Measurements from ENCODE around the gene TMEM150C.

The TMEM150C gene

DNA sequence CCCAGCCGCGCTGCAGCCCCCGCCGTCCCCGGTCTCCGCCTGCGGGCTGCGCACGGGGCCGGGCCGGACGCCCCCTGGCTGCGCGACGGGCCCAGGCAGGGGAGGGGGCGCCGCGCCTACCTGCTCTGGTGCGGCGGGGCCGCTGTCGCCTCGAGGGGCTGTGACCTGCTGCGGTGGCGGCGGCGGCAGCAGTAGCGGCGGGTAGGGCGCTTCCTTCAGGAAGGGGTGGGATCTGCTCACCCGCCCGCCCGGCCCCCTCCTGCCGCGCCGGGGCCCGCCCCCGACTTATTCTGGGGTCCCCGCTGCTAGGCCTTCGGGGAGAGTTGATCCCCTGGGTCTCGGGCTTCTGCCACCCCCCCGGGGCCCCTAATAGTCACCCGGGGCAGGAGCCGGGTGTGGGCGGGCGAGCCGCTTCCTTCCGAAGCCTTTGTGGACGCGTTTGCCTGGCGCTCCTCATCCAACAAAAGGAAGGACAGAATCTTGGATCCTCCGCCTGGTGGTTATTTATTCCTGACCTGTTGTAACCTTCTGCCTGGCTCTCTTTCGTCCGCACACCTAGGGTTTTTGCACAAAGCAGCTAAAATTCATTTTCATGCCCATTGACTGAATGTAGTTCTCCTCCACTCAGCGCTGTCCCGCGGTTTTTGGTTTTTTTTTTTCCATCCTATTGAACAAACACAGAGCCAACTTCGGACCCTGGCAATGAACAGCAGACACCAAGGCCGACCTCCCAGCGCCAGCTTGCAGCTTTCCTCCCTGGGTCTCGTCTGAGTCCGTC, at the start of gene TMEM150C:
TSS of gene TMEM150C (minus strand) at position 203 of the 778 bp plus-strand sequence. CDS start 57,331 bp downstream, outside the sequence.
- DNase-seq (ENCODE audit: low read depth): no peak

DNA sequence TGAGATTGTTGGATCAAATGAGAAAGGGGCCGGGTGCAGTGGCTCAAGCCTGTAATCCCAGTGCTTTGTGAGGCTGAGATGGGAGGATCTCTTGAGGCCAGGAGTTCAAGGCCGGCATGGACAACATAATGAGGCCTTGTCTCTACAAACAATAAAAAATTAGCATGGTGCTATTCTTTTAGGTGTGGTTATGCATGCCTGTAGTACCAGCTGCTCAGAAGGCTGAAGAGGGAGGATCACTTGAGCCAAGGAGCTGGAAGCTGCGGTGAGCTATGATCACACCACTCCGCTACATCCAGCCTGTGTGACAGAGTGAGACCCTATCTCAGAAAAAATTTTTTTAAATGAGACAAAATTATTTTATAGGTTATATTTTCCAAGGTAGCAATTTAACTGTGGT, 49.7 kb upstream of the TMEM150C start:
- DNase-seq (ENCODE audit: low read depth): no peak

DNA sequence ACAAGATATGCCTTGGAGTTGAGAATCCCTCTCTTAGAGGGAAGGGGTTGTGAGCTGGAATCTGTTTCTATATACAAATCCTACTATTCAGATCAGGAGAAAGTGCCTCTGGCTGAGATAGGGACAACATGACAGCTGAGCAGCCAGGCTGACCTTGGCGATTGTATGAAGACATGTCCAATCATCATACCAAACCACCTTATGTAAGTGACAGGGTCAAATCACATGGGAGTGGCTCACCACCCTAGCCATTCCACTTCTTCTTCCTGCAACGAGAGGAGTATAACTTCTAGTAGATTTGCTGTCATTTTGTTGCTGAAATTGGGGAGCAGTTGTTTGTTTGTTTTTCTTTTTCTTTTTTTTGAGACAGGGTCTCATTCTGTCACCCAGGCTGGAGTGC, 48.3 kb upstream of the TMEM150C start:
- DNase-seq (ENCODE audit: low read depth): no peak

DNA sequence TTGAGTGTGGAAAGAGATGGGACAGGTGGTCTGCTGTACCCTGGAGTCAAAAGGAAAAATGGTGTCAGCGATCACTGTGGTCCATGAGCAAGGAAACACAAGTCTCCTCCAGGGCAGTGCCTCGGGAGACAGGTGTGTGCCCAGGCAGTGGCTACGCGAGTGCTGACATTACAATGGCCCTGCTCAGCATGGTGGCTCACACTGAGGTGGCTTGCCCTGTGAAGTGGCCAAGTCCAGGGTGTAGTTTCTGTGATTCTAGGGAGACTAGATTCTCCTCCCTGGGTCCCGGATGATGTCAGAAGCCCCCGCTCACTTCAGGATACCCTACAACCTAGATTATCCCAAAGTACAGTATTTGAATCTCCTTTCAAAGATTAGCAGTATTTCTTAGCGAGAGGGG, 44.8 kb upstream of the TMEM150C start:
- DNase-seq (ENCODE audit: low read depth): no peak

DNA sequence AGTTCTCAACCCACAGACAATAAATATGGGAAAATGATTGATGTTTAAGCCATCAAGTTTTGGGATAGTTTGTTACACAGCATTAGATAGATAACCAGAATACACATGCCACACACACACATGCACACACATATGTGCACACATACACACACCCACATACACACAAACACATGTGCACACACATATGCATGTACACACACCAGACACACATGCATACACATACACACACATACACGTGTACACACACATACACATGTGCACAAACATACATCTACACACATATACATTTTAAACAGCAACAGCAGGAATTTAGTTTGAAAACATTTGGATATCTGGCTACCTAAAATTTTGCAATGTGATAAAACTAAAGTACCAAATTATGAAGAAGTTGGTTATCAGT, 42.7 kb upstream of the TMEM150C start:
- no peak for DNase-seq (ENCODE audit: low read depth)

DNA sequence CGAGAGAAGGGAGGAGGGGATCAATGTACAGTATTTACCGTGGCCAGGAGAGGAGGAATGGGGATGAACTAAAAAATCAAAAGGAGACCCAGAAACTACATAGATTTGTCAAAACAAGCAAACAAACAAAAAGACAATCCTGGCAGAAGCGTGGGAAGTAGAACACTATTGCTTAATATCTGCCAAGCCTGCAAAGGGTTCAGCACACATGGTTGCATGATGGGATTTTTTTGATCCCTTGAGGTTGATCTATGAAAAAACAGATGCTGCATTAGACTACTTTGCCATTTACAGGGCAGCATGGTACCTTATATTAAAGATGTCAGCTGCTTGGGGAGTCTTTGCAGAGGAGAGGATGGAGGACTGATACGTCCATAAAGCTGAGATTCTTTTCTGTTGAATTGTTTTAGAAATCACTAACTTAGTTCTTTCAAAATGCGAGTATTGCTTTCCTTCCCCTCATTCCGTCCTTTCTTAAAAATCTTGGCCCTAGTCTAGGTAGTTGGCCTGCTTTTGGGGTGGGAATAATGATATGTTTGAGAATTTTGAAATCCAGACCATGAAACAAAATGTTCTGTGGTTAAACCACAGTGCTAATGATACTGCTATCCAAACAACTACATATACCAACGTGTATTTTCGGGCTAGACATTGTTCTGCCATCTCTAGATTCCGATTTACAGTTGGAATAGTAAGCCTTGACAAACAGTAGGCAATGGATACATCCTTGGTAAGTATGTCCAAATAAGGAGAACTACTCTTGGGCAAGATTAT, 39.6 kb upstream of the TMEM150C start:
- no peak for DNase-seq (ENCODE audit: low read depth)

DNA sequence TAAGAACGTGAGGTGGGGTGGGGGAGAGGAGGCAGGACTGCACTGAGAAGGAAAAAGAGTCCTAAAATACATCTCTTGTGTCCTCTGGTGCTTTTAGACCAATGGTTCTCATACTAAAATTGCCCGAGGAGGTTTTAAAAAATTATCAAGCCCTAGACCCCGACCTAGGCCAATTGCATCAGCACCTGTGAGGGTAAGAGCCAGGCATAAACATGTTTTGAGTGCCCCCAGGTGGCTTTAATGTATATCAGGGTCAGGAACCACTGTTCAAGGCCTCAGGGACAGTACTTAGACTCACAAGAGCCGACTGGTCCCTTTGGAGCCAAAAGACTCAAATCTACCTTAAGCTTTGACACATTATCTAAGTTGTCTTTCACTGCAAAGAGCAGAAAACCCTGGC, 37.5 kb upstream of the TMEM150C start:
- DNase-seq (ENCODE audit: low read depth): no peak

DNA sequence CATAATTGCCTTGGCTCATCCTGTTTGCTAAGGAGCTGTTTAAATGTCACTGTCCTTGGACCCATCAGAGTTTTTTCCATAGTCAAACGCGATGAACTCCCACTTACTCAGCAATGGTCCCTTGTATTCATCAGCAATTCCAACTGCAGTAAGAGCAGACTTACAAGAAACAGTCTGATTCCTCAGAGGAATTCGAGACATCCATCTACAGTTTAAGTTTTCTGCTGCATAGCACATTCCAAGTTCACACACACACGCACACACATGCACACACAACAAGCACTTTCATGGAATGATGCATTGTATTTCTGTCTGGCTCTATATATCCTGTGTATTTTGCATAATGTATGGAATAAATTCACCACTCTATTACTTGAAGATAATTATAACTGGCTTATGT, 32.7 kb upstream of the TMEM150C start:
- no peak for DNase-seq (ENCODE audit: low read depth)

DNA sequence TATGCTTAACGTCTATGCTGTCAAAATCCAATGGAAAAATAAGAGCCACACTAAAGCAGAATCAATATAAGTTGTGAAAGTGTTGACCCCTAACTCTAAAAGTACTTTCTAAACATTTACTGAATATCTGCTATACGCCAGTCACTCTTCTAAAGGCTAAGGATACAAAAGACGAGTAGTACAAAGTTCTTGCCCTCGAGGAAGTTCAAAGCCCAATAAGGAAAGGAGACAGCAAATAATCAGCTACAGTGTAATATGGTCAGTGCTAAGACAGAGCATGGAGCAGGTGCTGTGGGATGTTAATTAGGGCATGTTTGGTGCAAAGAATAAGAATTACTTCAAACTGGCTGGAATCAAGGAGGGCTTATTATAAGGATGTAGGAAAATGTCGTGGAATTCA, 31.6 kb upstream of the TMEM150C start:
- DNase-seq (ENCODE audit: low read depth): no peak

DNA sequence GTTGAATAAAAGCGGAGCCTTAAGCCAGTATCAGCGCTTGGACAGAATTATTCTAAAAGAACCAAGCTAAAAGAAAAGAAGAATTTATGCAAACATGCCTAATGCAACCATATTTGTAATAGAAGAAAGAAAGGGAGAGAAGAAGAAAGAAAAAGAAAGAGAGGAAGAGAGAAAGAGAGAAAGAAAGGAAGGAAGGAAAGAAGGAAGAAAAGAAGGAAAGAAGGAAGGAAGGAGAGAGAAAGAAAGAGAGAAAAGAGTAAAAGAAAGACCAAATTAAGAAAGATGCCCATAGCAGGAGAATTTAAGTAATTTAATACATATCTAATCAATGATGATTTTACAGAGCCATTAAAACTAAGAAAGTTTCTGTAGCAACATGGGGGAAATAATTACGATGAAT, 30.9 kb upstream of the TMEM150C start:
- DNase-seq (ENCODE audit: low read depth): no peak

DNA sequence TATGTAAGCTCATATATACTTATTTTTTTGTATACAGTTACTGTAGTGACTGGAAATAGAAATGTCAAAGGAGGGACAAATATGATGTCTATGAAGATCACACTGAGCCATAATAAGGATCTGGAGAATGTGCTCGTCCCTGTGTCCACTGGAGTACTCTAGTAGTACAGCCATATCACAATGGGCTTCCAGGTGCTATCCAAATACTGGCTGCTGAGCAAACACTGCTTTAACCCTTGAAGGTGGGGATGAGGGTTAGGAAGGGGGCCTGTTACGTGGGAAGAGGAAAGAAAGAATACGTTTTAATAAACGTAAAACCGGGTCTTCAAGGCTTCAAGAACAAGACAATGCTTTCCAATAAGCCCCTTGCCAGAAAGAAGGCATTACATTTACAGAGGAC, 29.8 kb upstream of the TMEM150C start:
- DNase-seq (ENCODE audit: low read depth): no peak

DNA sequence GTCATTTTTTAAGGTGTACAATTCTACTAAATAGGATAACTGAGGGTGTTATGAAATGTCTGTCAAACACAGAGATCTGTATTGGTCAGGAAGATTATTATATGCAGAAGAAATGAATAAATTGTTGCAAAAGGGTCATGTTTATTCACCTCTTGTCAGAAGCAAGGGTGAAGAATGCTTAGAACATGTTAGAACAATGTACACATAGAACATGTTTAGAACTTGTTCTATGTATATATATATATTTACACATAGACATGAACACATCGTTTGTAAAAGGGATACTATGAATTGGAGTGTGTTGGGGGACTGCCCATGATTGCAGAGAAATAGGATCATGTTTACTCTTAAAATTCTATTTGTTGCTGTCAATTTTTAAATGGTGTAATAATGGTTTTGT, 28.0 kb upstream of the TMEM150C start:
- DNase-seq (ENCODE audit: low read depth): no peak

DNA sequence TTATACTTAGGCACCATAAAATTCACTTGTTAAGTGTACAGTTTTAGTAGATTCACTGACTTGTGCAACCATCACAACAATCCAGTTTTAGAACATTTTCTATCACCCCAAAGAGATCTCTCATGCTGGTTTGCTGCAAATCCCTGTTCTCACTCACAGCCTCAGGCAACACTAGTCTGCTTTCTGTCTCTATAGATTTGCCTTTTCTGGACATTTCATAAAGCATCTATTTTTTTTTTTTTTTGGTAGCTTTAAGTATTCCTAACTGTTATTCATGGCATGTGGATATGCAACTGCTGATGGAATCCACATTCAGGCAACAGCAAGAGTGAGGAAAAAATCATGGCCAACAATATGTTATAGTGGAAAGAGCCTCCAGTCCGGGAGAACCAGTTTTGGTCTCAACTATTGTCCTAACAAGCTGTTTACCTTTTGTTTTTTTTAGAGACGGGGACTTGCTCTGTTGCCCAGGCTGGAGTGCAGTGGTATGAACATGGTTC, 27.0 kb upstream of the TMEM150C start:
- no peak for DNase-seq (ENCODE audit: low read depth)

DNA sequence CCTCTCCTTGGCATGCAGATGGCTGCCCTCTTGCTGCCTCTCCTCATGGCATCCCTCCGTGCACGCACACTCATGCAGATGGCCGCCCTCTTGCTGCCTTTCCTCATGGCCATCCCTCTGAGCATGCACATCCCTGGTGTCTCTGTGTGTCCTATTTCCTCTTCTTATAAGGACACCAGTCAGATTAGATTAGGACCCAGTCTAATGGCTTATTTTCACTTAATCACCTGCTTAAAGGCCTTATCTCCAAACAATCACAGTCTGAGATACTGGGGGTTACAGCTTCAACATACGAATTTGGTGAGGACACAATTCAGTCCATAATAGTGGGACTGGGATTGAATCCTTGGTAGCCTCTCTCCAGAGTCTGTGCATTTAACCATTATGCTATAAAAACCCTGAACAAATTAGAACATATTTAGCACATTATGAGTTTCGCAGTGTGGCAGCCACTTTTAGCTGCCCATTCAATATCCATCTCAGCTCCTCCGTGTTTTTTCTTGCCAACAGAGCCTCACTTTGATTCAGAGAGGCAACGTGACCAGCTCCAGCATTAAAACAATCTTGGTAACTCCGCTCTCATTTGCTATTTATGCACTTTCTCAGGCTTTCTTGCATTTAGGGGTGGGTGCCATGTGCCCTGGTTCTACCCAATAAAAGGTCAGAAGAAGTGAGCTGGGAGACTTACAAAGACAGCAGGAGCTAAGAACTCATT, 26.2 kb upstream of the TMEM150C start:
- DNase-seq (ENCODE audit: low read depth): no peak

DNA sequence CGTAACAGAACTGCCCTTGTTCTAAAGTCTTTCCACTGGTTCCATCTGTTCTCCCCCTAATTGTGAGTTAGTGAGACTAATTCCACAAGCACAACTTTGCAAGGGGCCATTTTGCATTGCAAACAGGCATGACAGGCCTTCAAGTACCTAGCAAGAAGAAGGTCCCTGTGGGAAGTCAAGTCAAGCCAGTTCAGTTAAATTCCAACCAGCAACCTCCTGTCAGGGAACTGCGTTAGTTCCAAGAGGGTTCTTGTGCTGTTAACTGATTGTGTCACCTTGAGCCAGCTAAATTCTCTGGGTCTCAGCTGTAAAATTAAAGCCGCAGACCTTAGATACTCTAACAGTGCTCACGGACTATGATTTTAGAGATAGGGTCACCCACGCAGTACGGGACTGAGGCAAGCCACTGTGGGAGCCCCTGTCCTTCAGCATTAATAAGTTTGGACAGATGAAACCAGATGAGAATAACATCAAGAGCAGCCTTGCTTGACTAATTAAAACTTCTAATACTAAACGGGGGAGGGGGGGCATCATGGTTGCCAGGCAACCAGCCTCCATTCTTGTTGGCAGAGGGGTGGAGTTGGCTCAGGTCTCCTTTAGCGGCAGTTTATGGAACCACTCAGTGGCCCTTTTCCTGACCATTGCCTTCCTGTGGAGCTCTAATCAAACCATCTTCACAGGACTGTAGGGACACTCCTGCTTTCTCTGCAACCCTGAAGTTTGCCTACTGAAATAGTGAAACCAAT, 24.1 kb upstream of the TMEM150C start:
- DNase-seq (ENCODE audit: low read depth): no peak

DNA sequence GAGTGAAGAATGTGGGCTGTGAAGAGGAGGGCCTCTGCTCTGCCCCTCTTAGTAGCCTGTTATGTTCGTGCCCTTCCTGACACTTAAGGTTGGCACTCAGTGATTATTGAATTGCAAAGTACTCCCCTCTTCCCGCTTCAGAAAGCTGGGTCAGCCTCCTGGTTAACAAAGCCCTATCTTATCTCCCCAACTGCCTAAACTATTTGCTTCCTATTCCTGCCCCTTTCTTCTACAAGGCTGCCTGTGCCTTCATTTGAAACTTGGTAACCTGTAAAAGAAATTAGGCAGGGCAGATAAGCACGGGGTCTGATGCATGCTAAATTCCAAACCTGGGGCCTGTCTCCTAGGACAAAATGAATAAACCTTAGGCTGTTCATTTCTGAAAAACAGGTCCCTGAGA, 23.1 kb upstream of the TMEM150C start:
- DNase-seq (ENCODE audit: low read depth): no peak

DNA sequence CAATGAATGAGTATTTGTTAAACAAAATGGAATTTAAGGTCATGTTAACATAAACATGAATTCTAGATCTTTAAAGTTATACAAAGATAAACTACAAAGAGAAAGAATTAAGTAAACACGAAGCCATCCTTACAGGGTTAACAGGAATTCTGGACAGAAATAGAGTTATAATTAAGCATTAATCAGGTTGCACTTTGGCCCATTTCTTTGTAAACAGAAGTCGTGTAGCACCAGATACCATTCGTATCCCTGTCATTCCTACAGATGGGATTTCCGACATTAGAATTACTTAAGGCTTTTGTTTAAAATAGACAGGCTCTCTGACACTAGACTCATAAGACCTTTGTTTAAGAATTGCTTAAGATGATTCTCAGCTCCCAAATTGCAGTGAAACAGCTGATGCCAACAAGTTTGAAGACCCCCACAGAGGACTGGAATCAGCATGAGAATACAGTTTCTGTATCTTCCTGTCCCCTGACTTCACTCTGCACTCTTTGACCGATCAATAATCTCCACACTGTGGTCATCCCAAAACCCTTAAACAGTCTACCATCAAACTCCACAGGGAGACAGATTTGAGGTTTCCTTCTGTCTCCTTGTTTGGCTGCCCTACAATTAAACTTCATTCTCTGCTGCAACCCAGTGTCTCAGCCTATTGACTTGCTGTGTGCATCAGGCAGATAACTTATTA, 22.3 kb upstream of the TMEM150C start:
- no peak for DNase-seq (ENCODE audit: low read depth)

DNA sequence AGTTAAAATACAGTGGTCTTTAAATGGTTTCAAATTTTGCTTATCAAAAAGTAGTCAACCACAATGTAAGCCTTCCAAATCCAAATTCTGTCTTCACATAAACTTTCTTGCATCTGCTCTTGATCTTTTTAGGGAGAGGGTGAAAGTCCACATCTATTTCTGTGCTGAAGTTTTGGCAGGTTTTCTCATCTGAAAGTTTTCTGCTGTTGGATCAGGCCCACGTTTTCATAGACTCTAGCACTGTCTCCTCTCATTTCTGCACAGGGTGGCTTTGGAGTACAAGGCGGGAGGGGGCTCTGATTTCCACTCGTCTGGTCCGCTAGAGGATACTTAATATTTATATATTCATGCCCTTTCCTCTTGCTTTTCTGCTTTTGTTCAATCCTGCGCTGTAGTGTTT, 18.1 kb upstream of the TMEM150C start:
- DNase-seq (ENCODE audit: low read depth): no peak

DNA sequence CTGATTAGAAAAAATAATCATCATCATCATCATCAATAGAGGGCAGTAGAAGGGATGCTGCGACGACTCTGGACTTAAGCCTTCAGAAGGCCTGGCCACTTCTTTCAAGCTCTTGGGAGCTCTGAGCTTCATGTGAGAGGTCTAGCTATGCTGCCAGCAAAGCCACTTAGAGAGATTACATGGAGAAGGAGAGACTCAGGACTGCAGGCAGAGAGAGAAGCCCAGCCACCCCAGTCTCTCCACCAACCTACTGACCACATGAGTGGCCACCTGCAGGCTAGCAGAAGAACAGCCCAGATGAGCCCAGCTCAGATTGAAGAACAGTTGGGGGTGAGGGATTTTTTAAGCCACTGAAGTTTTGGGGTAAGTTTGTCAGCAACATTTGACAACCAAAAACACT, 17.1 kb upstream of the TMEM150C start:
- no peak for DNase-seq (ENCODE audit: low read depth)

DNA sequence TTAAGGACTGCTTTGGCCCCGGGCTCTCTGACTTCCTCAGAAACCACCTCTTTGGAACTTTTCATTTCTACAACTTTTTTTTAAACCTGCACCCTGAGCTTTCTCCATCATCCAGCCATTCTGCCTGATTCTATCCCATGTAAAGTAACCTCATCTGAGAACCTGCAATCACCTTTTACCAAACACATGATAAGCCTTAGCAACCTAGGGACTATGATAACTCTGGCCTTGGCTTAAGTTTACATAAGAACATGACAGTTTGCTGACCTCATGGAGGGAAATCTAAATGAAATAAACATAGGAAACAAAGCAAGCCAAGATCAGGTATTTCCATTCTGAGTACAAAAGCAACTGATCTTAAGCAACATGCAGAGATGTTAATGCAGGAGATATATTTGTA, 15.7 kb upstream of the TMEM150C start:
- no peak for DNase-seq (ENCODE audit: low read depth)

DNA sequence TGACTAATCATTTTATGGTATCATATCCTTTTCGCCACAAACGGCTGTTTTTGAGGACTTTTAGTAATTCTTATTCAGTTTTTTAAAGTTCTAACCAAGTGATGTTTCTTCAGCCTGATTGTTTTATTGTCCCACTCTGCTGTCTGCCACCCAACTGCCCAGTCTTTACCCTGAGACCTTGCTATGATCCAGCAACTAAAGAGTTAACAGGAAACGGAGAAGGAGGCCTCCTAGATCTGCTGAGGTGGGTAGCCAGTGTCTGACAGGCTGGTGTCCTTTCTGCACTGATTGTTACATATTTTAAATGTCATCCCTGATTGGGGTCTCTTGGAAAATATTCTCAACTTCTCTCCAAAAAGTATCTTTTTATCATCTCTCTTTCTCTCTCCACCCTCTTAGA, 7.9 kb upstream of the TMEM150C start:
- DNase-seq (ENCODE audit: low read depth): no peak
